Measurements from ENCODE around the gene MYO6.

The MYO6 gene

GRCh38 chr6:75748003-75748742, 866 bp upstream of the MYO6 start:
- Histone ChIP-seq H3K9me3 (ENCODE audit: low read length) (no peaks in the 10 kb centered on the region), H3K4me1 (ENCODE audit: insufficient read depth, low read length) (peaks cover 8% of the 10 kb centered on the region), H3K27me3 (ENCODE audit: insufficient read depth, low read length) (no peaks in the 10 kb centered on the region), H2AFZ (ENCODE audit: low read depth, low read length) (peak overlapping the region; percentile 79), H3K4me3 (ENCODE audit: low read length) (peak overlapping the region; percentile 88), H3K36me3 (ENCODE audit: insufficient read depth, low read length) (no peaks in the 10 kb centered on the region)

- H3K27me3 ChIP-seq (ENCODE audit: insufficient read depth, low read length) = no peaks in the 10 kb centered on the region
- no peak overlapping the region for H3K4me3 ChIP-seq (ENCODE audit: low read length)
- no peak overlapping the region for H2AFZ ChIP-seq (ENCODE audit: low read depth, low read length)
- no peaks in the 10 kb centered on the region for H3K36me3 ChIP-seq (ENCODE audit: insufficient read depth, low read length)
- H3K4me1 ChIP-seq (ENCODE audit: insufficient read depth, low read length) = peaks cover 8% of the 10 kb centered on the region
- H3K9me3 ChIP-seq (ENCODE audit: low read length) = no peaks in the 10 kb centered on the region
Observed at GRCh38 chr6:75751443-75751842, 2.4 kb downstream of the MYO6 start.

- no peak overlapping the region for H3K4me3 ChIP-seq (ENCODE audit: low read length)
- peaks cover 8% of the 10 kb centered on the region for H3K4me1 ChIP-seq (ENCODE audit: insufficient read depth, low read length)
- no peaks in the 10 kb centered on the region for H3K36me3 ChIP-seq (ENCODE audit: insufficient read depth, low read length)
- no peaks in the 10 kb centered on the region for H3K27me3 ChIP-seq (ENCODE audit: insufficient read depth, low read length)
- no peaks in the 10 kb centered on the region for H3K9me3 ChIP-seq (ENCODE audit: low read length)
- no peak overlapping the region for H2AFZ ChIP-seq (ENCODE audit: low read depth, low read length)
Observed at GRCh38 chr6:75752365-75752764, 3.3 kb downstream of the MYO6 start.

DNA sequence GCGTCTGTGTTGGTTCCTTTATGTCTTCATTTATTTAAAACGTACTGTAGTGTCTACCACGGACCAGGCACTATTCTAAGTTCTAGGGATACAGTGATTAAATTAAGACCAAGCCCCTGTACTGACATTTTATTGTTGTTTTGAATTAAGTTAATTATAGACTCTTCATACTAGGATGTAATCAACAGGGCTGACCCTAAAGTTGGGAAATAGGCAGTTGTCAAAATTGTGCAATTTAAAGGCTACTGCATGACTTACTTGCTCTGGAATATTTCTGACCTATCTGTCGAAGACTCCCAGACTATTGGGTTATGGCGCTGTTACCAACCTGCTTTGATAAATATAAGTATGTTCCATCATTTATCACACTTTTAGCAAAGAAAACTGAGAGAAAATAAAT, 6.7 kb downstream of the MYO6 start:
- Histone ChIP-seq H3K27me3 (ENCODE audit: insufficient read depth, low read length) (no peaks in the 10 kb centered on the region), H2AFZ (ENCODE audit: low read depth, low read length) (no peak overlapping the region), H3K4me3 (ENCODE audit: low read length) (no peak overlapping the region), H3K4me1 (ENCODE audit: insufficient read depth, low read length) (peaks cover 6% of the 10 kb centered on the region), H3K36me3 (ENCODE audit: insufficient read depth, low read length) (no peaks in the 10 kb centered on the region), H3K9me3 (ENCODE audit: low read length) (no peaks in the 10 kb centered on the region)

DNA sequence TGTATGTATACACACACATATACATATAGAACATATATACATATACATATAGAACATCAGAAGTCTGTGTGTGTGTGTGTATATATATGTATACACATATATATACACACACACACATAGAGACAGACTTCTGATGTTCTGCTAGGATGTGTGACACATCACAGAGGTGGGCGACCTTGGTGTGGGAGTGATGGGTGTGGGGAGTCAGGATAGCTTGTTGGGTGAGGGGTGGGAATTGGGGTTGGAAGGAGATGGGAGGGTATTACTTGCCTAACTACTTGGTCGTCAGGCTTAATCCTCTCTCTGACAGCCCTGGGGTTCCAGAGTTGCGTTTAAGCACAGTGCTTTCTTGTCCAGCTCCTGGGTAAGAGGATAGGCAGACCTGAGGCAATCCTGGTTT, 8.3 kb downstream of the MYO6 start:
- H3K36me3 ChIP-seq (ENCODE audit: insufficient read depth, low read length) = no peaks in the 10 kb centered on the region
- H2AFZ ChIP-seq (ENCODE audit: low read depth, low read length) = no peak overlapping the region
- no peaks in the 10 kb centered on the region for H3K9me3 ChIP-seq (ENCODE audit: low read length)
- no peaks in the 10 kb centered on the region for H3K27me3 ChIP-seq (ENCODE audit: insufficient read depth, low read length)
- no peak overlapping the region for H3K4me3 ChIP-seq (ENCODE audit: low read length)
- no peaks in the 10 kb centered on the region for H3K4me1 ChIP-seq (ENCODE audit: insufficient read depth, low read length)

GRCh38 chr6:75758061-75758460, 9.0 kb downstream of the MYO6 start:
- no peak overlapping the region for H3K4me3 ChIP-seq (ENCODE audit: low read length)
- no peaks in the 10 kb centered on the region for H3K9me3 ChIP-seq (ENCODE audit: low read length)
- H3K27me3 ChIP-seq (ENCODE audit: insufficient read depth, low read length) = no peaks in the 10 kb centered on the region
- no peaks in the 10 kb centered on the region for H3K4me1 ChIP-seq (ENCODE audit: insufficient read depth, low read length)
- H3K36me3 ChIP-seq (ENCODE audit: insufficient read depth, low read length) = no peaks in the 10 kb centered on the region
- H2AFZ ChIP-seq (ENCODE audit: low read depth, low read length) = no peak overlapping the region

- Histone ChIP-seq H2AFZ (ENCODE audit: low read depth, low read length) (no peak overlapping the region), H3K36me3 (ENCODE audit: insufficient read depth, low read length) (no peaks in the 10 kb centered on the region), H3K4me1 (ENCODE audit: insufficient read depth, low read length) (no peaks in the 10 kb centered on the region), H3K27me3 (ENCODE audit: insufficient read depth, low read length) (no peaks in the 10 kb centered on the region), H3K4me3 (ENCODE audit: low read length) (no peak overlapping the region), H3K9me3 (ENCODE audit: low read length) (no peaks in the 10 kb centered on the region)
Observed at GRCh38 chr6:75759207-75759606, 10.2 kb downstream of the MYO6 start.

DNA sequence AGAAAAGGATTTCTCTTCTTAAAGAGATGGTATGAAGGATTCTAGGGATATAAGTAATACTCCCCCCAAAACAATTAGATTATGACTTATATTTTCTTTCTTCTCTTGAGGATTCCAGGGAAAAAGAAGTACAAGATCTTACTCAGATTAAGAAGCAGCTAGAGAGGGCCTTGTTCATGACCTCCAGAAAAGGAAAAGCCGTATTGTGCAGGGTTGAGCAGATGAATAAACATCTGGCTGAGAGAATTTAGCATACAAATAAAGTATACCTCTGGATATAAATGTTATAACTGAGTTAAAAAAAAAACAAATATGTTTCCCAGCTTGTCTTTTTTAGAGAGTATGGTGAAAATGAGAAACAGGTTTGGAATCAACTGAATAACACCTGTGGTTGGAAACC, 11.3 kb downstream of the MYO6 start:
- H3K4me1 ChIP-seq (ENCODE audit: insufficient read depth, low read length) = no peaks in the 10 kb centered on the region

GRCh38 chr6:75761489-75761888, 12.4 kb downstream of the MYO6 start:
- Histone ChIP-seq H3K27me3 (ENCODE audit: insufficient read depth, low read length) (no peaks in the 10 kb centered on the region), H3K4me3 (ENCODE audit: low read length) (no peak overlapping the region), H3K4me1 (ENCODE audit: insufficient read depth, low read length) (no peaks in the 10 kb centered on the region), H2AFZ (ENCODE audit: low read depth, low read length) (no peak overlapping the region), H3K36me3 (ENCODE audit: insufficient read depth, low read length) (no peaks in the 10 kb centered on the region), H3K9me3 (ENCODE audit: low read length) (no peaks in the 10 kb centered on the region)

More for the DNA sequence above, 11.3 kb downstream of the MYO6 start:
- Histone ChIP-seq H2AFZ (ENCODE audit: low read depth, low read length) (no peak overlapping the region), H3K9me3 (ENCODE audit: low read length) (no peaks in the 10 kb centered on the region), H3K4me3 (ENCODE audit: low read length) (no peak overlapping the region), H3K36me3 (ENCODE audit: insufficient read depth, low read length) (no peaks in the 10 kb centered on the region), H3K27me3 (ENCODE audit: insufficient read depth, low read length) (no peaks in the 10 kb centered on the region)

GRCh38 chr6:75762063-75762462, 13.0 kb downstream of the MYO6 start:
- no peaks in the 10 kb centered on the region for H3K27me3 ChIP-seq (ENCODE audit: insufficient read depth, low read length)
- H3K36me3 ChIP-seq (ENCODE audit: insufficient read depth, low read length) = no peaks in the 10 kb centered on the region
- no peaks in the 10 kb centered on the region for H3K9me3 ChIP-seq (ENCODE audit: low read length)
- no peak overlapping the region for H2AFZ ChIP-seq (ENCODE audit: low read depth, low read length)
- no peak overlapping the region for H3K4me3 ChIP-seq (ENCODE audit: low read length)
- H3K4me1 ChIP-seq (ENCODE audit: insufficient read depth, low read length) = no peaks in the 10 kb centered on the region

DNA sequence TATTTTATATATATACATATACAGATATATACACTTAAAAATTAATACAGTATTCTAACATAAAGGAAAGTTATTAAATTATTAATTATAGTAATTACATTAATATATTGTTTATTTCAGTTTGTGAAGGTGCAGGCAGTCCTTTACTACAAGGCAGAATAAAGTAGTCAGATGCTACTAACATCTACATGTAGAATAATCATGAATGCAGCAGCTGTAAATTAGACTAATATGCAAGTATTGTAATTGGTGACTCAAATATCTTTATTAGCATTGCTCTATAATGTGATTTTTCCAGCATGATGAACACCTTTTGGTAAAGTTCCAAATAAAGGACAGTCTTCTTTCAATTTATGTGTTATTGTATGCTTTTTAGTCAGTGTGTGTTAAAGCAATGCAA, 17.3 kb downstream of the MYO6 start:
- H2AFZ ChIP-seq (ENCODE audit: low read depth, low read length) = no peak overlapping the region
- H3K4me1 ChIP-seq (ENCODE audit: insufficient read depth, low read length) = no peaks in the 10 kb centered on the region
- no peaks in the 10 kb centered on the region for H3K27me3 ChIP-seq (ENCODE audit: insufficient read depth, low read length)
- no peaks in the 10 kb centered on the region for H3K9me3 ChIP-seq (ENCODE audit: low read length)
- H3K4me3 ChIP-seq (ENCODE audit: low read length) = no peak overlapping the region
- no peaks in the 10 kb centered on the region for H3K36me3 ChIP-seq (ENCODE audit: insufficient read depth, low read length)

- H3K4me3 ChIP-seq (ENCODE audit: low read length) = no peak overlapping the region
- no peaks in the 10 kb centered on the region for H3K36me3 ChIP-seq (ENCODE audit: insufficient read depth, low read length)
- H3K9me3 ChIP-seq (ENCODE audit: low read length) = no peaks in the 10 kb centered on the region
- no peaks in the 10 kb centered on the region for H3K27me3 ChIP-seq (ENCODE audit: insufficient read depth, low read length)
- no peak overlapping the region for H2AFZ ChIP-seq (ENCODE audit: low read depth, low read length)
- peaks cover 5% of the 10 kb centered on the region for H3K4me1 ChIP-seq (ENCODE audit: insufficient read depth, low read length)
Observed at GRCh38 chr6:75770844-75771243, 21.8 kb downstream of the MYO6 start.

GRCh38 chr6:75775219-75775618, 26.2 kb downstream of the MYO6 start:
- Histone ChIP-seq H3K27me3 (ENCODE audit: insufficient read depth, low read length) (no peaks in the 10 kb centered on the region), H2AFZ (ENCODE audit: low read depth, low read length) (no peak overlapping the region), H3K4me1 (ENCODE audit: insufficient read depth, low read length) (peaks cover 5% of the 10 kb centered on the region), H3K36me3 (ENCODE audit: insufficient read depth, low read length) (no peaks in the 10 kb centered on the region), H3K9me3 (ENCODE audit: low read length) (peaks cover 1% of the 10 kb centered on the region), H3K4me3 (ENCODE audit: low read length) (no peak overlapping the region)

- H3K27me3 ChIP-seq (ENCODE audit: insufficient read depth, low read length) = no peaks in the 10 kb centered on the region
- no peaks in the 10 kb centered on the region for H3K36me3 ChIP-seq (ENCODE audit: insufficient read depth, low read length)
- H3K4me3 ChIP-seq (ENCODE audit: low read length) = no peak overlapping the region
- peaks cover 1% of the 10 kb centered on the region for H3K9me3 ChIP-seq (ENCODE audit: low read length)
- peaks cover 5% of the 10 kb centered on the region for H3K4me1 ChIP-seq (ENCODE audit: insufficient read depth, low read length)
- H2AFZ ChIP-seq (ENCODE audit: low read depth, low read length) = no peak overlapping the region
Observed at GRCh38 chr6:75776461-75776860, 27.4 kb downstream of the MYO6 start.

Data from neuron (in vitro differentiated cells).